Right hindlimb (tissue), 1 donor: Measurements from ENCODE around the gene PRMT9.
A peak's percentile ranks its signal among the peaks of the same experiment; 100 is the strongest.

Experiments used
- DNase-seq: peaks from one replicate; pipeline ENCODE4 v3.0.0-alpha.2; 2018

Gene PRMT9

GRCh38 chr4:147617841-147618691 is 65.9 kb downstream of the PRMT9 start:
- DNase-seq, result no peak

GRCh38 chr4:147617173-147617840 is 66.7 kb downstream of the PRMT9 start, which contains the start of gene TMEM184C:
TMEM184C (plus strand) TSS chr4:147617397; CDS start chr4:147617957, 560 bp downstream.
- DNase-seq, result peak; percentile 98

- DNase-seq, result no peak
These were observed 67.2 kb downstream of the PRMT9 start for GRCh38 chr4:147616849-147617172.

GRCh38 chr4:147610686-147611085 is 73.3 kb downstream of the PRMT9 start:
- no peak for DNase-seq

GRCh38 chr4:147607471-147607870 is 76.5 kb downstream of the PRMT9 start:
- DNase-seq, result no peak

- peak; percentile 37 for DNase-seq
These were observed 78.5 kb downstream of the PRMT9 start for GRCh38 chr4:147605499-147605898.

GRCh38 chr4:147599769-147600168 is 84.2 kb downstream of the PRMT9 start:
- no peak for DNase-seq

GRCh38 chr4:147599206-147599605 is 84.8 kb downstream of the PRMT9 start:
- no peak for DNase-seq

GRCh38 chr4:147597561-147597960 is 86.4 kb downstream of the PRMT9 start:
- no peak for DNase-seq

GRCh38 chr4:147596981-147597380 is 87.0 kb downstream of the PRMT9 start:
- no peak for DNase-seq

- DNase-seq, result no peak
These were observed 87.6 kb downstream of the PRMT9 start for GRCh38 chr4:147596377-147596776.

GRCh38 chr4:147594578-147594977 is 89.4 kb downstream of the PRMT9 start:
- no peak for DNase-seq

GRCh38 chr4:147594107-147594506 is 89.9 kb downstream of the PRMT9 start:
- DNase-seq, result no peak

- DNase-seq, result no peak
These were observed 92.9 kb downstream of the PRMT9 start for GRCh38 chr4:147591106-147591505.

GRCh38 chr4:147590249-147590920 is 93.6 kb downstream of the PRMT9 start:
- DNase-seq, result peak; percentile 77

- no peak for DNase-seq
These were observed 94.4 kb downstream of the PRMT9 start for GRCh38 chr4:147589586-147589985.
